GM21737 (cell line): ENCODE data around the gene RAB20.
"Not testable (repeated sequence)": the region's sequence is repeated elsewhere in the genome, so short reads cannot be mapped to it uniquely, and the experiment has no call there.

Experiments
- ATAC-seq: cut with Tn5 transposase; IDR thresholded peaks from one replicate; pipeline ENCODE4 v1.9.1; 2021; ENCODE audit warnings: mild to moderate bottlenecking, moderate library complexity; ENCODE audit not compliant: unreplicated experiment

Gene RAB20, protein sequence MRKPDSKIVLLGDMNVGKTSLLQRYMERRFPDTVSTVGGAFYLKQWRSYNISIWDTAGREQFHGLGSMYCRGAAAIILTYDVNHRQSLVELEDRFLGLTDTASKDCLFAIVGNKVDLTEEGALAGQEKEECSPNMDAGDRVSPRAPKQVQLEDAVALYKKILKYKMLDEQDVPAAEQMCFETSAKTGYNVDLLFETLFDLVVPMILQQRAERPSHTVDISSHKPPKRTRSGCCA

DNA sequence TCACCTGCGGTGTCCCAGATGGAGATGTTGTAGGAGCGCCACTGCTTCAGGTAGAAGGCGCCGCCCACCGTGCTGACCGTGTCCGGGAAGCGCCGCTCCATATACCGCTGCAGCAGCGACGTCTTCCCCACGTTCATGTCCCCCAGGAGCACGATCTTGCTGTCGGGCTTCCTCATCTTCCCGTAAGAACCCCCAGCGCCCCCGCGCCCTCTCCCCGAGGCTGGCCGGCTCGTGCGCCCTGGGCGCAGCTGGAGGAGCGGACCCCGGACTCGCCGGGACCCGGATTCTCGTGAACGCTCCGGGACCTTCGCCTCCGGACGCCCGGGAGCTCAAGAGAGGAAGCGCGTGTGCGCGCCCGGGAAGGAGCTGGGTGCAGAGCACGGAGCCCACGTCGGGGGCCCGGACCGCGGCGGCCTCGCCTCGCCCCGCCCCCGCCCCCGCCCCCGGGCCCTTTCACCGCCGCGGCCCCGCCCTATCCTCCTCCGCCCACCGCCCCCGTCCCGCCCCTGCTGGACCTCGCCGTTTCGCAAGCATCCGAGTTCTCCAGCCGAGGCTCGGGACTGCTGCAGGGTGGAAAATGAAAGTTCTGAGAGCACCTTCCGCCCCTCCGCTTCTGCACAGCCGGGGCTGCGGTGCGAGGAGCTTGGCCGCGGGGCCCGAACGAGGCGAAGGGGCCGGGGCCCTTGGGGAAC is at the start of gene RAB20:
RAB20 (minus strand) TSS at position 379 of the 692 bp plus-strand sequence; CDS start at position 176, 203 bp downstream.
- peak; percentile 79 for ATAC-seq

DNA sequence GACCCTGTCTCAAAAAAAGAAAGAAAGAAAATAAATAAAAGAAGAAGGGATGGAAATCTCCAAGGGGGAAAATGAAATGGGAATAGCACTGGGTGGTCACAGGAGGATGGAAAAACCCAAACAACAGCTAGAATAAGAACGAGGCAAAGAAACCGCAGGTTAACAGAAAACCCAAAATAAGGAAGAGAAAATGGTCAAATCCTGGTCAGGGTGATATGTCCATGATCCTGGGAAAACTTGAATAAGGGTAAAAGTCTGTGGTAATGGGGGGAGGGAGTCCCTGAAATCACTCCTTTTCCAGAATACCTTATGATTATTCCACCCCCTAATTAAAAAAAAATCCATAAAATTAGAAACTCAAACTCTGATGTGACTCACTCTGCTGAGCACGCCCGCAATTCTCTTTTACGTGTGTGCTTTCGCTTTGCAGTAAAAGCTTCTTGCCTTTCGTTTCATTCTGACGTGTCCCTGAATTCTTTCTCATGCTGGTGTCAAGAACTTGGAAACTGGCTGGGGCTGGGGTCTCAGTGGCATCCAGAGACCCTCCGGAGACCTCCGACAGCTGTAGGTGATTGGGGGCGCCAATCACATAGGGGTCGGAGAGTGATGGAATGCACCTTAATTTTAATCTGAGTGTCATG is 49.6 kb upstream of the RAB20 start:
- ATAC-seq, result no peak

DNA sequence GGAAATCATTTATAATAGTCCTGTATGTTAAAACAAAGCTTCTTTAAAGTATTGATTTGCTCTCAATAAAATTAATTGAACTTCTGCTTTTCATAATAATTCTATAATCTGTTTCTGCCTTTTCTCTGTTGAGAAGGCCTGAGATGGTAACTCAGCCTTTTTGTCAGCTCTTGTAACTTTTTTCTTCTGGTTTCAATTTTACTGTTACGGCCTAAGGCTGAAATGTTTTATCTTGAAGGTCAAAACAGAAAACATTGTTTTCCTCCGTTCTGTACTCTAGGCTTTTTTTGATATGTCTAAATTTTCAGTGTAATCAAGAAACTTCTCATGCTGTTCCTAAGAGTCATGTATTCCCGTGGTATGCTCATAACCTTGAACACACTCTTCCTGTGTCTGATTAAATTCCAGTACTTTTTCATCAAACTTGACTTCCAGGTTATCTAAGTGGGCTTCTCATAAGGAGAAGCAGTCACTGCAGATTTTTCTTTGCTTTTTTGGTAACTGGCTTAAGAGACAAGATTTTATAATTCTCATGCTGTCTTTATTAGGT is 46.2 kb upstream of the RAB20 start:
- no peak for ATAC-seq

DNA sequence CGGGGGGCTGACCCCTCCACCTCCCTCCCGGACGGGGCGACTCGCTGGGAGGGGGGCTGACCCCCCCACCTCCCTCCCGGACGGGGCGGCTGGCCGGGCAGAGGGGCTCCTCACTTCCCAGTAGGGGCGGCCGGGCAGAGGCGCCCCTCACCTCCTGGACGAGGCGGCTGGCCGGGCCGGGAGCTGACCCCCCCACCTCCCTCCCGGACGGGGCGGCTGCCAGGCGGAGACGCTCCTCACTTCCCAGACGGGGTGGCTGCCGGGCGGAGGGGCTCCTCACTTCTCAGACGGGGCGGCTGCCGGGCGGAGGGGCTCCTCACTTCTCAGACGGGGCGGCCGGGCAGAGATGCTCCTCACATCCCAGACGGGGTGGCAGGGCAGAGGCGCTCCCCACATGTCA is 44.8 kb upstream of the RAB20 start:
- ATAC-seq, result not testable (repeated sequence)

DNA sequence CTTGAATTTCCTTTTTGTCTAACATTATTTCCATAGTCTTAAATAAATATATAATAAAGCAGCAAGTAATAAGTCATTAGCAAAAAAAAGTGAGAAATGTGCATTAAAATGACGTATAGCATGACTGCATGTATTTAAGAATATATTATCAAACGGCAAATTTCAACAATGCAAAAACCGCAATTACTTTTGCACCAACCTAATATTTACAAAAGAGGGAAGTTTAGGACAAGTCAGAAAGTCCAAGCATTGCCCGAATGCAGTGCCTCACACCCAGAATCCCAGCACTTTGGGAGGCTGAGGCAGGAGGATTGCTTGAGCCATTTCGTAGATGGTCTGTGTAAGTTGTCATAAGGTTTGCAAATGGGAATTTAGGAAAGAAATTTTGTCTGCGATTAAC is 43.6 kb upstream of the RAB20 start:
- ATAC-seq, result no peak

DNA sequence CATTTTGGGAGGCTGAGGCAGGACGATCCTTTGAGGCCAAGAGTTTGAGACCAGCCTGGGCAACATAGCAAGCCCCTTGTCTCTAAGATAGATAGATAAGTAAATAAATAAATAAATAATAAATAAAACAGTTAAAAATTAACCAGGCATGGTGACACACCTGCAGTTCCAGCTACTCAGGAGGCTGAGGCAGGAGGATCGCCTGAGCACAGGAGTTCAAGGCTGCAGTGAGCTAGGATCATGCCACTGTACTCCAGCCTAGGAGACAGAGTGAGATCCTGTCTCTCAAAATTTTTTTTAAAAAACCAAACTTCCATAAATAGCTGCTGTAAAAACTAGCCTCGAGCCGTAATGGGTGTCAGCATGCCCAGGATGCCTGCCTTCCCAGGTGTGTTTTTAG is 39.5 kb upstream of the RAB20 start:
- ATAC-seq, result no peak

DNA sequence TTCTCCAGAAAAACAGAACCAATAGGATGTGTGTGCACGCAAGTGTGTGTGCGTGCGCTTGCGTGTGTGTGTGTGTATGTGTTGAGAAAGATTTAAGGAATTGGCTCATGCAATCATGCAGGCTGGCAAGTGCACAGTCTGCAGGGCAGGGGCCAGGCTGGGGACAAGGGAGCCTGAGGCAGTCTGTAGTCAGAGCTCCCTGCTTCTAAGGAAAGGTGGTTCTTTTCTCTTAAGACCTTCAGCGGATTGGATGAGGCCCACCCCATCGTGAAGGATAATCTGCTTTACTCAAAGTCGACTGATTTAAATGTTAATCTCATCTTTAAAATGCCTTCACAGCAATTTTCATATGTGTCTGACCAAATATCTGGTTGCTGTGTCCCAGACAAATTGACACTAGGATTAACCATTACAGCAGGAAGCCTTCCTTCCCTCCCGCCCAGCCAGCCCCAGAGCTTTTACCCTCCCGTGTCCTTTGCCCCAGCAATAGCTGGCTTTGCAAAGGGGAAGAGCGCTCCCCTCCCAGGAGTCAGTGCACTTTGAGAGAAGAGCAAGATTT is 38.8 kb upstream of the RAB20 start:
- ATAC-seq, result no peak

DNA sequence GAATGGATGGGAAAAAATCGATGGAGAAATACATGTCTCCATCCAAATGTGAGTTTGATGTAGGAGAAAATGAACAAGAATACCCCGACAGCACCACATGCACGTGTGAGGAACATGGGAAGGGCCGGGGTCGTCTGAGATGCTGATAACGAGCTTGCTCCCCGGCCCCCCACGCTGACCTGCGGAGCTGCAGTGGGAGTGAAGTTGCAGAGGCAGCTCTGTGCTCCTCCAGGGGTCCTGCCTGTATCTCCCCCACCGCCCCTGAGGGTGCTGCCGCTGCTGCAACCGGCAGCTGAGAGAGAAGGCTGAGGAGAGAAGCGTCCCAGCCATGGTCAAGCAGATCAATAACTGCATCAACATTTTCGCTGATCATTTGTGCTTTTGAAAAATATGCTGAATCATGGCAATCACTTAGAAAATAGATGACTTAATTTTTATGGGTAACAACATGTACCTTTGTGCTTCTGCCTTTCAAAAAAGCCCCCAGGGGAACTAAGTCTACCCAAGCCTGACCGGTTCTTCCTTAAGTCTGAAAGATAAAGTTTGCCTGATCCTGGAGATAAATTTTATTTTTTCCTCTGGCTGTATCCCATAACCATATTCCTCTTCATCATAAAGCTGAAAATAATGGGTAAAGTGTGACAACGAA is 35.6 kb upstream of the RAB20 start:
- no peak for ATAC-seq

DNA sequence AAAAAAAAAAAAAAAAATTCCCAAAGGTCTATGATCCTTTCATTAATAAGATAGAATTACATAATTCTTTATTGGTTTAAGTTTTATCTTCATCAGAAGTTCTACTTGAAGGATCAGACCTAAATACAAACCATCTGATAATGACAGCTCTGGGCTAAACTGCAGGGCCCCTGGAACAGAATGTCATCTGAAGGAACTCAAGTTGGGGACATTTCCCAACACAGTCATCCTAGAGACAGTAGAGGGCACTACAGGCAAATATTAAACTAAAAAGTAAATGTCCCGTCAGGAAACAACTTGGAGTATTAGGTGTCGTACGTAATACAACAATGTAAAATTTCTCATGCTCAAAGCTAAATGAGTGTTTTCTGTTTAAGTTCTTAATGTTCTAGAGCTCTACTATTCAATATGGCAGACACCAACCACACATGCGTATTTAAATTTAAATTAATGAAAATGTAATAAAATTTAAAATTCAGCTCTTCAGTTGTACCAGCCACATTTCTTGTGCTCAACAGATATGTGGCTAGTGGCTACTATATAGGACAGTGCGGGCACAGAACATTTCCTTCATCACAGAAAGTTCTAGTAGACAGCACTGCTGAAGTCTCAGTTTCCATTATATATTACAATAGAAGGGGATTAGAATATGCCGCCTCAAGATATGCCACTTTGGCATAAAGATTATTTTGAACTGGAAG is 32.1 kb upstream of the RAB20 start:
- ATAC-seq, result peak; percentile 82

DNA sequence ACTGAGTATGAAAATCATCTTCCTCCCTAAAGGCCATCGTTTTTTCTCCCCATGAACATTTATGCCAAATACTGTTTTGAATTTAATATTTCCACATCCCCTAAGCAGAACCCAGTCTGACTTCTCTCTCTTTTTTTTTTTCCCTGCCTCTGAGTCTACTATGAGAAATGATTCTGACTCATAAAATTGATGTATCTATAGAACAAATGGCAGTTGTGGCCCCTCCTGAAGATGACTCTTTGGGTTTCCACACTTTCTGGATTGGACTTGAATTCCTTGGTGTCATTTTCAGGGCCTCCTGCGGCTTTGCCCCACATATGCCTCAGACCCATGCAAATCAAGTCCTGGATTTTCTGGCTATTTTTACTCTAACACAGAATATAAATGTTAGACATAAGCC is 31.1 kb upstream of the RAB20 start:
- no peak for ATAC-seq

DNA sequence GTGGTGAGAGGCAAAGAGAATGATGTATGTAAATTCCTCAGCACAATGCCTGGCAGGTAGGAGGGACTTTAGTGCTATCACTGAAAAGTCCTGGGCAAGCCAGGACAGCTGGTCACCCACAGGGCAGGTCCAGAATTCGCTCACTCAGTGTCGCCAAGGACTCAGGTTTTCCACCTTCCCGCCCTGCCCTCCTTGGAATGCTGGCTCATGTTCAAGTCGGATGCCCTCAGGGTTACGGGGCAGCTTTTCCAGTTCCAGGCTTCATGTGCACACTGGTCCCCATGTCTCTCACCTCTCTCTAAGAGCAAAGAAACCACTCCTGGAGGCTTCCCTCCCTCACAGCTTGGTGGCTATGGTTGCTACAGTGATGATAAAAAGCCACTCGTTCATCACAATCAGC is 29.1 kb upstream of the RAB20 start:
- no peak for ATAC-seq

DNA sequence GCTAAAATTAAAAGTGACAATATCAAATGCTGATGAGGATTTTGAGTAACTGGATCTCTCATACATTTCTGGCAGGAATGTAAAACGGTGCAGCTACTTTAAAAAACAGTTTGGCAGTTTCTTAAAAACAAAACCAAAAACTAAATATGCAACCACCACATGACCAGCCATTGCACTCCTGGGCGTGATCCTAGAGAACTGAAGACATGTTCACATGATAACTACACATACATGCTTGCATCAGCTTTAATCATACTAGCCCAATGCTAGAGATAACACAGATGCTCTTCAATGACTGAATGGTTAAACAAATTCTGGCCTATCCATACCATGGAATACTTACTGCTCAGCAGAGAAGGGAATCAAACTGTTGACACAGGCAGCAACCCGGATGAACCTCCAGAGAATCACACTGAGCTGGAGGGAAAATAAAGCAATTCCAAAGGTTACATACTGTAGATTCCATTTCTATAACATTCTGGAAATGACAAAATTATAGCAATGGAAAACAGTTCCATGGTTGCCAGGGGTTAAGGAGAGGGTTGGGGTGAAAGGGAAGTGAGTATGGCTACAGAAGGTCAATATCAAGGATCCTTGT is 28.4 kb upstream of the RAB20 start:
- no peak for ATAC-seq

DNA sequence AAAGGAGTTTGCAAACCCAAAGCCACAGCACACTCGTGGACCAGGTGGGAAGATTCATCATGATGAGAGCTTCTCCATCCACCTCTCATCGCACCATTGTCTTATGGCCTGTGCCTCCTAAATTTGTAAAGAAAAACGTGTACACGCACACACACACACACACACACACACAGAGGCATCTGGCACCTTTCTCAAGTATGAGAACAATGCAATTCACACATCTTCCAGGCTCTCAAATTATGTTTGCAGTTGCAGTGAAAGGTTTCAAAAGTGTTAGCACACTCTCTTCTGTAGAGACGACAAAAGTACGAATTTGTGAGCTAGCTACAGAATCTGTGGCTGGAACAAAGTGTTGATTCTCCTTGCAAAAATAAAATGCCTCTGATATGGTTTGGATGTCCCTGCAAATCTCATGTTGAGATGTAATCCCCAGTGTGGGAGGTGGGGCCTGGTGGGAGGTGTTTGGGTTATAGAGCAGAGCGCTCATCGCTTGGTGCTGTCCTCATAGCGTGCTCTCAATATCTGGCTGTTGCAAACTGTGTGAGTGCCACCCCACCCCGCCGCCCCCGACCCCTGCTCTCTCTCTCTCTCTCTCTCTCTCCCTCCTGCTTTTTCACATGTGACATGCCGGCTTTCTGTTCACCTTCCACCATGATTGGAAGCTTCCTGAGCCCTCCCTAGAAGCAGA is 21.8 kb upstream of the RAB20 start:
- ATAC-seq, result no peak

DNA sequence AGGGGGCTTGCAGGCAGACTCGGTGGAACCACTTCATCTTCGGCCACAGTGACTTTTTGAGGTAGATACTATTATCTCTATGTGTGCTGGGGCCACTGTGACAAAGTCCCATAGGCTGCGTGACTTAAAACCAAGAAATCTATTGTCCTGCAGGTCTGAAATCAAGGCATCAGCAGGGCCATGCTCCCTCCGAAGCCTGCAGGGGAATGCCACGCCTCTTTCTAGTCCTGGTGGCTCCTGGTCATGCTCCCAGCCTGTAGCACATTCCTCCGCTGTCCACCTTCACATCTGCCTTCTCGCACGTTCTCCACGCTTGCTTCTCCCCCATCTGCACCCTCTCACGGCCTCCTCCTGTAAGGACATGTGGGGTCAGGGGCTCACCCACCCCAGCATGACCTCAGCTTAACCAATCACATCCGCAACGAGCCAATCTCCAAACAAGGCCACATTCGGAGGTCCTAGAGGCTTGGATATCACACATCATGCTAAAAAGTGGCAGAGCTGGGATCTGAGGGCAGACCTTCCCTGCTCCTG is 21.0 kb upstream of the RAB20 start:
- no peak for ATAC-seq

DNA sequence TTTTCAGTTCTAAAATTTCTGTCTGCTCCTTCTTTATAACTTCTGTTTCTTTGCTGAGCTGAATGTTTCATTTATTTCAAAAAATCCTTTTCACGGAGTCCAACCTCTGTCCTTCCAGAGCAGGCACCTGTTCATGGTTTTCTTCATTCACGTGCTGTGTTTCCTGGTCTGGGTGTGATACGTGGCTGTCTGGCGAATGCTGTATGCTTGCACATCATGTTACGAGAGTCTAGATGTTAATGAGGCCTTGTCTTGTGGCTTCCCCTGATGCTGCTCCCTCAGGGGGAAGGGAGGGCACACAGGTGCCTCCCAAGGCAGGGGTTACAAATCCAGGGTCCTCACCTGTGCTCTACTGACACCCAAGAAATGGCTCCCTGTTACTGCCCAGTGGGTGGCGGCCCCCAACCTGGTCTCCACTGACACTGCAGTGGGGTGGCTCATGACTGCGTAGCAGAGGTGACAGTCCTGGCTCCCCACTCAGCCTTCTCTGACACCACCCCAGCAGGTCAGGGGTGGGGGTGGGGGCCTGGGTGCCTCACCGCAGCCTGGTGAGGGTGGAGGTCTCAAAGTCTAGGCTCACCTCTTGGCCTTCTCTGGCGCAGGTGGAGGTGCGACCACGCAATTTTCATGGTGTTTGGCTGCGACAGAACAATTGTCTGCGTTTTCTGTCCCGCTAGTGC is 20.1 kb upstream of the RAB20 start:
- no peak for ATAC-seq

DNA sequence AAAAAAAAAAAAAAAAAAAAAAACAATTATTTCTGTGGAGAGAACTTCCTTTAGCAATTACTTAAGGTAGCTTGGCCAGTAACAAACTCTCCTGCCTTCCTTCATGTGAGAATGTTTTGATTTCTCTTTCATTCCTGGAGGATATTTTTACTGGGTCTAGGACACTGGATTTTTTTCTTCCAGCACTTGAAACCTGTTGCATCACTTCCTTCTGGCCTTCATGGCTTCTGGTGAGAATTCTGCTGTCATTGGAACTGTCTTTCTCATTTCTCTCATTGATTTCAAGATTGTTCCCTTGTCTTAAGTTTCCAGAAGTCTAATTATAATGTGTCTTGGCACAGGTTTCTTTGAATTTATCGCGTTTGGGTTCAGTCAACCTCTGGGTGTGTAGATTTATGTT is 19.3 kb upstream of the RAB20 start:
- no peak for ATAC-seq

DNA sequence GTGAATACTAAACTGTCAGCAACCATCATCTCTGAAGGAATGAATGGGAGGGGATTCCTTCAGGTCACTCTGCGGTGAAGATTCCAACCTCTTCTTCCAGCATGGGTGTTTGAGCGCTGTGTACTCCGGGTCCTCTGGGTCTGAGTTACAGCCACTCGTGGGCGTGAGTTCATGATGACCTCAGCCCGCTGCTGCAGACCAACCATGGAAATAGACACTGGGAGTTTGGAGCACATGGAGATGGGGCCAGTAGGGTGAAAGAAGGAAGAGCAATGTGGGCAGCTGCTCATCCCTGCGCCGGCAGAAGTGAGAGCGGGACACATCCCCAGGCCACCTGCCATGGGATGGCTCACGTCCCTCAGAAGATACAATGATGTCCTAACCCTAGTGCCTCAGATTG is 16.8 kb upstream of the RAB20 start:
- ATAC-seq, result no peak

DNA sequence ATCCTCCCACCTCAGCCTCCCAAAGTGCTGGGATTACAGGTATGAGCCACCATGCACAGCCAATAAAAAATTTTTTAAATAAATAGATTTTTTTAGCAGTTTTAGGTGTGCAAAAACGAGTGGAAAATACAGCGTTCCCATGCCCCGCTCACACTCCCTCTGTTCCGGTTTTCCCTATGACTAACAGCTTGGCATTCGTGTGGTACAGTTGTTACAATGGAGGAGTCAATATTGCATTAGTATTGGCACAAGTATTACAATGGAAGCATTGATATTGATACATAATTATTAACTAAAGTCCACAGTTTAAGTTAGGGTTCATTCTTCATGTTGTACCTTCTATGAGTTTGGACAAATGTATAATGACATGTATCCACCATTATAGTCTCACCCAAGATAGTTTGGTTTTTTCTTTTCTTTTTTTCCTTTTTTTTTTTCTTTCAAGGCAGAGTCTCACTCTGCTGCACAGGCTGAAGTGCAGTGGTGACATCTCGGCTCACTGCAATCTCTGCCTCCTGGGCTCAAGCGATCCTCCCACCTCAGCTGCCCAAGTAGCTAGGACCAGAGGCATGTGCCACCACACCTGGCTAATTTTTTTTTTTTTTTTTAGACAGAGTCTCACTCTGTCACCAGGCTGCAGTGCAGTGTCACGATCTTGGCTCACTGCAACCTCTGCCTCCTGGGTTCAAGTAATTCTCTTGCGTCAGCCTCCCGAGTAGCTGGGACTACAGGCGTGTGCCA is 15.4 kb upstream of the RAB20 start:
- no peak for ATAC-seq
